Activated CD8-positive, alpha-beta memory T cell treated with anti-CD3 and anti-CD28 coated beads for 36 hours (primary cell): Measurements from ENCODE around the gene MALAT1. TPM values are rescaled to one million over a fixed set of nuclear protein-coding genes. Genes with fewer than 3 reads are reported as not detected.

Experiments
- CTCF ChIA-PET: fragments of 350-600 bp; sonication (Branson Sonifier 250); formaldehyde crosslinking; loops from one replicate; lab custom pipeline; 2021; ENCODE audit warnings: antibody characterized with exemption; lab: Charles Lee
- POLR2A ChIA-PET: fragments of 350-600 bp; sonication (Branson Sonifier 250); formaldehyde crosslinking; loops from one replicate; lab custom pipeline; 2021; ENCODE audit warnings: antibody characterized with exemption; lab: Charles Lee
- total RNA-seq, 2 experiments: library from RNA; stranded (reverse); gene quantifications; one replicate each; pipeline ENCODE4 v1.2.3, GENCODE V29; 2021

The MALAT1 gene
- total RNA-seq, 2 experiments from 2014 or later, result 3,032 to 3,074 TPM

DNA sequence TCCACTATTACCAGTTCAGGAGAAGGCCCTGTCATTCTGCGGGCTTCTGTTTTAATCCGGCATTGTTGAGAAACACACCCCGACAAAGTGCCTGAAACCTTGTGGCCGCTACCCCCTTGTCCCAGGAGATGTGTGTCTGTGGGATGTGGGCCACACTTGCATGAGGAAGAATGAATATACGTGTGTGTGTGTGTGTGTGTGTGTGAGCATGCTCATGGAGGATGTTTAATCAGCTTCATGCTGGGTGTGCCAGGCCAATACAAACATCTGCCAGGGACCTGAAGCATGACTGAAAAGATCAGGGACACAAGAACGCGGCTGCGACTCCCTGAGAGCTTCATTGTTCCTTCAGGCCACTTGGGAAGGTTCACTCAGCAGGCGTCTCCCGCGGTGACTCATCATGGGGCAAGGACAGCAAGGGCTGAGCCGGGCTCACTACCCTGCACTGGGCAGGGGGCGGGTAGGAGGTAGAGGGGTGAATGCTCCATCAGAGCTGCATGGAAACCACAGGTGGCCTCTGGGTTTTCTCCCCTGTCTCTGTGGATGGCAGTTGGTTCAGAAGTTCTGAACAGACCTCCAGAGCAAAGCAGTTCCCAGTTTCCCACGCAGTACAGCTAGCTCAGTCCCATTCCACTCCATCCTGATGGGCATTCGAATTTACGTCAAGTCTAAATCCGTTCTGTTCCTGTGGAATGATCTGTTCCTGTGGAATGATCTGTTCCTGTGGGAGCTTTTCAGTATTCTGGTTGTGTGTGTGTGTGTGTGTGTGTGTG lies 7.0 kb upstream of the MALAT1 start:
- ChIA-PET CTCF (interaction anchor here (0.8 to 2.5 kb wide), 5 partner anchors 10 to 76 kb away, joined by 3 to 8 read pairs (median 4); no protein-coding TSS in a partner anchor), POLR2A (interaction anchor here (0.5 to 4.7 kb wide), 8 partner anchors 13 to 288 kb away, joined by 3 to 41 read pairs (median 4); partner anchors contain the start of genes NEAT1 and SLC25A45)

DNA sequence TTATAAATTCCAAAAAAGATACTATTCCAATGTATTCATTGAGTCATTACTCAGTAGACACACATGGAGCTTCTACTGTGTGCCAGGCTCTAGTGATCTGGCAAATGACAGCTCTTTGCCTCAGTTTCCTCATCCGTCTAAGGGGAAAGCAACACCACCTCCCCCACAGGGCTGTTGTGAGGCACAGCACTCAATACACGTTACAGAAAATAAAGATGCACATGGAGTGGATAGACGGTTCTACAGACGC lies 6.5 kb upstream of the MALAT1 start:
- CTCF ChIA-PET, result interaction anchor here (1.0 to 2.5 kb wide), 4 partner anchors 23 to 76 kb away, joined by 3 to 8 read pairs (median 4); no protein-coding TSS in a partner anchor

DNA sequence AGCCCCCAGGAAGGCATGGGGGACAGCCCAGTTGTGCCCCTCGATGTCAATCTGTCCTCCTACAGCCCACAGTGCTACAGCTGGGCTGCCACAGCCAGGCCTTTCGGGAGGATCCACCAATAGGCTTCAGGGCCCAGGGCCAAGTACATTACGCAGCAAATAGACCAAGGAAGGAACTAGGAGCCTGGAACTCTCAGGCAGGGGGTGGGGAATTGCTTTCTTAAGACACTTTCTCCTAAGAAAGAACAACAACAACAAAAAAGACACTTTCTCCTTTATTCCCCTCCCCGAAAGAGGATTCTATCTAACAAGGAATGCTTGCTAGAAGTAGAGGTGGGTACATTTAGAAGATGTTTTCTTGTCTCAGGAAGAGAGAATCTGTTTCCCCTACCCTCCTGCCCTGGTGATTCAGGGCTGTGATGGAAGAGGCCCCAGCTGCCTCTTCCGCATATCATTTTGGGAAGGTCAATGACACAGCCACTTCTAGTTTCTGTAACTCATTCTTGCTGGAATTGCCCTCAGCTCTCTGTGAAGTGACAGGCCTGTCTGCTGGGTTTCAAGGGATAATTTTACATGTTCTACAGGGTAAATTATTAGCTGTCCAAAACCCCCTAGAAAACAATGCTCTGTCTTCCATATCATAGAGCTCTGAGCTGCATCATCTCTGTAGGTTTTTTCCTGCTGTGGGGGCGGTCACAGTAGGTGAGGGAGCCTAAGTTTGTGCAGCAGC lies 6.0 kb upstream of the MALAT1 start:
- CTCF ChIA-PET, result interaction anchor here (0.6 to 2.5 kb wide), 7 partner anchors 15 to 77 kb away, joined by 3 to 8 read pairs (median 3); no protein-coding TSS in a partner anchor

More for the DNA sequence above, 6.5 kb upstream of the MALAT1 start:
- POLR2A ChIA-PET, result interaction anchor here (0.7 to 4.7 kb wide), 6 partner anchors 13 to 110 kb away, joined by 3 to 41 read pairs (median 7); partner anchors contain the start of genes NEAT1 and SLC25A45

DNA sequence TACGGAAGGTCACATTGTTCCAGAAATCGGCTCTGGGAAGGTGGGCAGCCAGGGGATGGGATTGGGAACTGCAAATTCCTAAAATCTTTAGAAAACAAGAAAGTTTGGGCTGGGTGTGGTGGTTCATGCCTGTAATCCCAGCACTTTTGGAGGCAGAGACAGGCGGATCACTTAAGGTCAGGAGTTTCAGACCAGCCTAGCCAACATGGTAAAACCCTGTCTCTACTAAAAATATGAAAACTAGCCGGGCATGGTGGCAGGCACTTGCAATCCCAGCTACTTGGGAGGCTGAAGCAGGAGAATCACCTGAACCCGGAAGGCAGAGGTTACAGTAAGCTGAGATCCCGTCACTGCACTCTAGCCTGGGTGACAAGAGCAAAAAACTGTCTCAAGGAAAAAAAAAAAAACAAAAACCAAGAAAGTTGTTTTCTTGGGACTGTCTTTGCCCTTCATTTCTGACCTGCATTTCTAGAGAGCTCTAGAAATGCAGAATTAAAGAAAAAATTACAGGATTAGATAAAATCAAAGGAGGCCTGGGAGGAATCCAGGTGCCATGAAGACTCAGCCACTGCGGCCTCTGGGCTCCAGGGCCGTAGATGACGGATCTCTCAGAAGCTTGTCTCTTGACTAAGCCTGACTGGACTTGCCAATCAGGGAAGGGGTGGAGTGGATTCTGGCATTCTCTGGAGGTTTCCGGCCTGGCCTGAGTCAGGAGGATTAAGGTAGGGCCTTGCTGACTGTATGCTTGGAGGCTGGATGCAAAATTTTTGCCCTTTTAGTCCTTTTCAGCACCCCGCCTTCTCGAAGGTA lies 5.3 kb upstream of the MALAT1 start:
- CTCF ChIA-PET, result interaction anchor here (0.6 to 2.5 kb wide), 5 partner anchors 16 to 77 kb away, joined by 3 to 8 read pairs (median 3); no protein-coding TSS in a partner anchor
- POLR2A ChIA-PET, result interaction anchor here (0.9 to 4.7 kb wide), 13 partner anchors 9 to 111 kb away, joined by 3 to 41 read pairs (median 5); partner anchors contain the start of genes NEAT1 and SLC25A45

More for the DNA sequence above, 6.0 kb upstream of the MALAT1 start:
- POLR2A ChIA-PET, result interaction anchor here (0.9 to 4.7 kb wide), 13 partner anchors 10 to 111 kb away, joined by 3 to 41 read pairs (median 5); partner anchors contain the start of genes NEAT1 and SLC25A45

DNA sequence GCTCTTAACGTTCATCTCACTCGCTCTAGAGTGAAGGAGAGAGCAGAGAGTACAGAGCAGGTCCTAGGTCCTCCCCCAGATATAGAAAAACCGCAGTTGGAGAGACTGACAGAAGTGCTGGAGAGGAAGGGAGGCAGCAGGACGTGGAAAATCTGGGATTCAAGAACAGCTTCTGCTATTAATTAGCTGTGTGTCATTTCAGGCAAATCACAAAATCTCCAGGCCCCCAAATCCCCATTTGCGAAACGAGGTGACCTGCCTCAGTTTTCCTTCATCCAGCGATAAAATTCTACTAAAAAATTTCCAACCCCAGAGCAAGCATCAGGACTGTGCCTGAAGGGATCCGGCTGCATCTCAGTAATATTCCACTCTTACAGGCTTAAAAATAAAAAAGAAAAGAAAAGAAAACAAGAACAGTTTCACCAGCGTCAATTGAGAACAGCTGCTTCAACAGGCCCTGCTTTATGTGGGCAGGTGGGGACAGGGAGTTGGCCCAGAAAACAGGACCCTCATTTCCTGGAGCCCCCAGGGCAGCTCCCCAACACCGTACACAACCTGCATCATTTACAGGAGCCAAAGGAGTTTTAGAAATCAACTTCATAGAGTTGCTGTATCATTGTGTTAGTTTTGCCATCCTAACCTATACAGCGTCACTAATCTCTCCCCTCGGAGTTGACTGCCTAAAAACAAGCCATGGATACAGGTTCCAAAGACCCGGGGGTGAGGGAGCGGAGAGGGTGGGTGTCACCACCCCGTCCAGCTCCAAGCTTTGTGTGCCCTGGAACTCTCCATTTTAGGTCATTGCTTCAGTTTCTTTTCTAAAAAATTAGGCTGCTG lies 2.3 kb upstream of the MALAT1 start:
- ChIA-PET CTCF (interaction anchor here (0.7 to 22.9 kb wide), 11 partner anchors 9 to 126 kb away, joined by 3 to 423 read pairs (median 5); partner anchors contain the start of genes NEAT1 and SLC25A45), POLR2A (interaction anchor here (0.7 to 16.1 kb wide), 16 partner anchors 9 to 235 kb away, joined by 3 to 2088 read pairs (median 4); partner anchors contain the start of genes NEAT1, POLA2 and SLC25A45)

DNA sequence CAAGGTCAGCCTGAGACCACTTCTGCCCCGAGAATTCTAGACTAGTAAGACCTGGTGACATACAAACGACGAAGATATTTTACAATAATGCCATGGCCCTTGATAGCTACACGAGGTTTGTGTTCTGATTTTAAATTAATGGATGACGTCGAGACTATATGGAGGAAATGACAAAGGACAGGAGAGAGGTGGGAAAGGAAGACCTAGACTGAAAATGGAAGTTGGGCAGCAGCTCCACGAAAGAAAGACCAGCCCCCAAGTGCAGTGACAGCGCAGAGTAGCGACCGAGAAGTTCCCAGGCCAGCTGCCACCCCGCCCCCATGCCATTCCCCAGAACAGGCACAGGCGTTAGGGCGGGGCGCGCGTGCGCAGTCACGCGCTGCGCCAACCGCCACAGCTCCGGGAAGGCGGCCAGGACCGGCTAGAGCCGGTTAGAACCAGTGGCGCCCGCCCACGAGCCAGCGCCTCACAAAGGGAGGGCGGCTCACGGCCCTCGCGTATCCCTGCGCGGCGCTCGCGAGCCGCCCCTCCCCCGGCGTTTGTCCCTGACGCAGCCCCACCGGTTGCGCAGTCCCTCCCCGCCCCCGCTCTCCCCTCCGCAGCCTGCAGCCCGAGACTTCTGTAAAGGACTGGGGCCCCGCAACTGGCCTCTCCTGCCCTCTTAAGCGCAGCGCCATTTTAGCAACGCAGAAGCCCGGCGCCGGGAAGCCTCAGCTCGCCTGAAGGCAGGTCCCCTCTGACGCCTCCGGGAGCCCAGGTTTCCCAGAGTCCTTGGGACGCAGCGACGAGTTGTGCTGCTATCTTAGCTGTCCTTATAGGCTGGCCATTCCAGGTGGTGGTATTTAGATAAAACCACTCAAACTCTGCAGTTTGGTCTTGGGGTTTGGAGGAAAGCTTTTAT lies 1.5 kb upstream of the MALAT1 start:
- ChIA-PET POLR2A (interaction anchor here (0.7 to 16.1 kb wide), 16 partner anchors 10 to 235 kb away, joined by 3 to 2088 read pairs (median 4); partner anchors contain the start of genes NEAT1, POLA2 and SLC25A45), CTCF (interaction anchor here (0.6 to 22.9 kb wide), 11 partner anchors 11 to 115 kb away, joined by 3 to 423 read pairs (median 3); partner anchors contain the start of genes NEAT1 and SLC25A45)

DNA sequence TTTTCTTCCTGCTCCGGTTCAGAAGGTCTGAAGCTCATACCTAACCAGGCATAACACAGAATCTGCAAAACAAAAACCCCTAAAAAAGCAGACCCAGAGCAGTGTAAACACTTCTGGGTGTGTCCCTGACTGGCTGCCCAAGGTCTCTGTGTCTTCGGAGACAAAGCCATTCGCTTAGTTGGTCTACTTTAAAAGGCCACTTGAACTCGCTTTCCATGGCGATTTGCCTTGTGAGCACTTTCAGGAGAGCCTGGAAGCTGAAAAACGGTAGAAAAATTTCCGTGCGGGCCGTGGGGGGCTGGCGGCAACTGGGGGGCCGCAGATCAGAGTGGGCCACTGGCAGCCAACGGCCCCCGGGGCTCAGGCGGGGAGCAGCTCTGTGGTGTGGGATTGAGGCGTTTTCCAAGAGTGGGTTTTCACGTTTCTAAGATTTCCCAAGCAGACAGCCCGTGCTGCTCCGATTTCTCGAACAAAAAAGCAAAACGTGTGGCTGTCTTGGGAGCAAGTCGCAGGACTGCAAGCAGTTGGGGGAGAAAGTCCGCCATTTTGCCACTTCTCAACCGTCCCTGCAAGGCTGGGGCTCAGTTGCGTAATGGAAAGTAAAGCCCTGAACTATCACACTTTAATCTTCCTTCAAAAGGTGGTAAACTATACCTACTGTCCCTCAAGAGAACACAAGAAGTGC lies 661 bp upstream of the MALAT1 start:
- ChIA-PET CTCF (interaction anchor here (0.6 to 22.9 kb wide), 12 partner anchors 9 to 77 kb away, joined by 3 to 423 read pairs (median 3); partner anchors contain the start of gene NEAT1), POLR2A (interaction anchor here (0.7 to 16.1 kb wide), 18 partner anchors 10 to 638 kb away, joined by 3 to 2088 read pairs (median 6); partner anchors contain the start of genes FAM89B, NEAT1, POLA2 and SCYL1)

DNA sequence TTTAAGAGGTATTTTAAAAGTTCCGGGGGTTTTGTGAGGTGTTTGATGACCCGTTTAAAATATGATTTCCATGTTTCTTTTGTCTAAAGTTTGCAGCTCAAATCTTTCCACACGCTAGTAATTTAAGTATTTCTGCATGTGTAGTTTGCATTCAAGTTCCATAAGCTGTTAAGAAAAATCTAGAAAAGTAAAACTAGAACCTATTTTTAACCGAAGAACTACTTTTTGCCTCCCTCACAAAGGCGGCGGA lies 193 bp upstream of the MALAT1 start:
- ChIA-PET POLR2A (interaction anchor here (0.6 to 16.1 kb wide), 18 partner anchors 9 to 639 kb away, joined by 3 to 2088 read pairs (median 5); partner anchors contain the start of genes FAM89B, FRMD8, NEAT1 and POLA2), CTCF (interaction anchor here (0.6 to 22.9 kb wide), 8 partner anchors 10 to 78 kb away, joined by 3 to 423 read pairs (median 3); partner anchors contain the start of gene NEAT1)

DNA sequence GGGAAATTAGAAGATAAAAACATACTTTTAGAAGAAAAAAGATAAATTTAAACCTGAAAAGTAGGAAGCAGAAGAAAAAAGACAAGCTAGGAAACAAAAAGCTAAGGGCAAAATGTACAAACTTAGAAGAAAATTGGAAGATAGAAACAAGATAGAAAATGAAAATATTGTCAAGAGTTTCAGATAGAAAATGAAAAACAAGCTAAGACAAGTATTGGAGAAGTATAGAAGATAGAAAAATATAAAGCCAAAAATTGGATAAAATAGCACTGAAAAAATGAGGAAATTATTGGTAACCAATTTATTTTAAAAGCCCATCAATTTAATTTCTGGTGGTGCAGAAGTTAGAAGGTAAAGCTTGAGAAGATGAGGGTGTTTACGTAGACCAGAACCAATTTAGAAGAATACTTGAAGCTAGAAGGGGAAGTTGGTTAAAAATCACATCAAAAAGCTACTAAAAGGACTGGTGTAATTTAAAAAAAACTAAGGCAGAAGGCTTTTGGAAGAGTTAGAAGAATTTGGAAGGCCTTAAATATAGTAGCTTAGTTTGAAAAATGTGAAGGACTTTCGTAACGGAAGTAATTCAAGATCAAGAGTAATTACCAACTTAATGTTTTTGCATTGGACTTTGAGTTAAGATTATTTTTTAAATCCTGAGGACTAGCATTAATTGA lies 1.0 kb downstream of the MALAT1 start:
- ChIA-PET CTCF (interaction anchor here (0.6 to 22.9 kb wide), 6 partner anchors 9 to 113 kb away, joined by 3 to 423 read pairs (median 6); partner anchors contain the start of genes FRMD8 and NEAT1), POLR2A (interaction anchor here (0.6 to 16.1 kb wide), 15 partner anchors 8 to 238 kb away, joined by 3 to 2088 read pairs (median 5); partner anchors contain the start of genes DPF2, NEAT1, POLA2 and SLC25A45)

DNA sequence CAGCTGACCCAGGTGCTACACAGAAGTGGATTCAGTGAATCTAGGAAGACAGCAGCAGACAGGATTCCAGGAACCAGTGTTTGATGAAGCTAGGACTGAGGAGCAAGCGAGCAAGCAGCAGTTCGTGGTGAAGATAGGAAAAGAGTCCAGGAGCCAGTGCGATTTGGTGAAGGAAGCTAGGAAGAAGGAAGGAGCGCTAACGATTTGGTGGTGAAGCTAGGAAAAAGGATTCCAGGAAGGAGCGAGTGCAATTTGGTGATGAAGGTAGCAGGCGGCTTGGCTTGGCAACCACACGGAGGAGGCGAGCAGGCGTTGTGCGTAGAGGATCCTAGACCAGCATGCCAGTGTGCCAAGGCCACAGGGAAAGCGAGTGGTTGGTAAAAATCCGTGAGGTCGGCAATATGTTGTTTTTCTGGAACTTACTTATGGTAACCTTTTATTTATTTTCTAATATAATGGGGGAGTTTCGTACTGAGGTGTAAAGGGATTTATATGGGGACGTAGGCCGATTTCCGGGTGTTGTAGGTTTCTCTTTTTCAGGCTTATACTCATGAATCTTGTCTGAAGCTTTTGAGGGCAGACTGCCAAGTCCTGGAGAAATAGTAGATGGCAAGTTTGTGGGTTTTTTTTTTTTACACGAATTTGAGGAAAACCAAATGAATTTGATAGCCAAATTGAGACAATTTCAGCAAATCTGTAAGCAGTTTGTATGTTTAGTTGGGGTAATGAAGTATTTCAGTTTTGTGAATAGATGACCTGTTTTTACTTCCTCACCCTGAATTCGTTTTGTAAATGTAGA lies 1.7 kb downstream of the MALAT1 start:
- POLR2A ChIA-PET, result interaction anchor here (0.6 to 16.1 kb wide), 11 partner anchors 7 to 167 kb away, joined by 3 to 2088 read pairs (median 6); partner anchors contain the start of genes DPF2, NEAT1 and SLC25A45

DNA sequence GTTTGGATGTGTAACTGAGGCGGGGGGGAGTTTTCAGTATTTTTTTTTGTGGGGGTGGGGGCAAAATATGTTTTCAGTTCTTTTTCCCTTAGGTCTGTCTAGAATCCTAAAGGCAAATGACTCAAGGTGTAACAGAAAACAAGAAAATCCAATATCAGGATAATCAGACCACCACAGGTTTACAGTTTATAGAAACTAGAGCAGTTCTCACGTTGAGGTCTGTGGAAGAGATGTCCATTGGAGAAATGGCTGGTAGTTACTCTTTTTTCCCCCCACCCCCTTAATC lies 2.3 kb downstream of the MALAT1 start:
- CTCF ChIA-PET, result interaction anchor here (0.5 to 22.9 kb wide), 3 partner anchors 16 to 80 kb away, joined by 3 to 423 read pairs (median 3); partner anchors contain the start of gene NEAT1
- POLR2A ChIA-PET, result interaction anchor here (0.6 to 16.1 kb wide), 4 partner anchors 25 to 79 kb away, joined by 5 to 2088 read pairs (median 12); partner anchors contain the start of gene NEAT1

More for the DNA sequence above, 1.7 kb downstream of the MALAT1 start:
- CTCF ChIA-PET, result interaction anchor here (0.6 to 22.9 kb wide), 2 partner anchors 9 to 80 kb away, joined by 5 to 423 read pairs; partner anchors contain the start of gene NEAT1

DNA sequence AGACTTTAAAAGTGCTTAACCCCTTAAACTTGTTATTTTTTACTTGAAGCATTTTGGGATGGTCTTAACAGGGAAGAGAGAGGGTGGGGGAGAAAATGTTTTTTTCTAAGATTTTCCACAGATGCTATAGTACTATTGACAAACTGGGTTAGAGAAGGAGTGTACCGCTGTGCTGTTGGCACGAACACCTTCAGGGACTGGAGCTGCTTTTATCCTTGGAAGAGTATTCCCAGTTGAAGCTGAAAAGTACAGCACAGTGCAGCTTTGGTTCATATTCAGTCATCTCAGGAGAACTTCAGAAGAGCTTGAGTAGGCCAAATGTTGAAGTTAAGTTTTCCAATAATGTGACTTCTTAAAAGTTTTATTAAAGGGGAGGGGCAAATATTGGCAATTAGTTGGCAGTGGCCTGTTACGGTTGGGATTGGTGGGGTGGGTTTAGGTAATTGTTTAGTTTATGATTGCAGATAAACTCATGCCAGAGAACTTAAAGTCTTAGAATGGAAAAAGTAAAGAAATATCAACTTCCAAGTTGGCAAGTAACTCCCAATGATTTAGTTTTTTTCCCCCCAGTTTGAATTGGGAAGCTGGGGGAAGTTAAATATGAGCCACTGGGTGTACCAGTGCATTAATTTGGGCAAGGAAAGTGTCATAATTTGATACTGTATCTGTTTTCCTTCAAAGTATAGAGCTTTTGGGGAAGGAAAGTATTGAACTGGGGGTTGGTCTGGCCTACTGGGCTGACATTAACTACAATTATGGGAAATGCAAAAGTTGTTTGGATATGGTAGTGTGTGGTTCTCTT lies 2.8 kb downstream of the MALAT1 start:
- ChIA-PET POLR2A (interaction anchor here (0.6 to 16.1 kb wide), 6 partner anchors 8 to 119 kb away, joined by 5 to 2088 read pairs (median 8); partner anchors contain the start of genes NEAT1 and SLC25A45), CTCF (interaction anchor here (0.5 to 22.9 kb wide), 4 partner anchors 15 to 81 kb away, joined by 3 to 423 read pairs (median 3); partner anchors contain the start of genes EHBP1L1 and NEAT1)

DNA sequence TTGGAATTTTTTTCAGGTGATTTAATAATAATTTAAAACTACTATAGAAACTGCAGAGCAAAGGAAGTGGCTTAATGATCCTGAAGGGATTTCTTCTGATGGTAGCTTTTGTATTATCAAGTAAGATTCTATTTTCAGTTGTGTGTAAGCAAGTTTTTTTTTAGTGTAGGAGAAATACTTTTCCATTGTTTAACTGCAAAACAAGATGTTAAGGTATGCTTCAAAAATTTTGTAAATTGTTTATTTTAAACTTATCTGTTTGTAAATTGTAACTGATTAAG lies 3.4 kb downstream of the MALAT1 start:
- ChIA-PET POLR2A (interaction anchor here (0.9 to 16.1 kb wide), 6 partner anchors 9 to 120 kb away, joined by 3 to 2088 read pairs (median 8); partner anchors contain the start of genes NEAT1 and SLC25A45), CTCF (interaction anchor here (1.0 to 22.9 kb wide), 2 partner anchors 73 to 81 kb away, joined by 3 to 423 read pairs; partner anchors contain the start of genes EHBP1L1 and NEAT1)
